Psoas muscle (tissue), 8 donors: Measurements from ENCODE around the gene WDR1. TPM values are rescaled to one million over a fixed set of nuclear protein-coding genes. Genes with fewer than 3 reads are reported as not detected.

ENCODE experiments used
- ATAC-seq, 4 donors: fragments of 200-7000 bp; cut with Tn5 transposase; one replicate each; pipeline ENCODE4 v1.9.1; 2020; ENCODE audit warnings: moderate library complexity in 3 of 4, mild to moderate bottlenecking in 2 of 4
- DNase-seq, 2 donors: peaks; one replicate each; pipeline ENCODE4 v3.0.0-alpha.2; 2020
- H3K27ac ChIP-seq: fragments of 200-600 bp; one replicate; pipeline ENCODE4 v1.8.0; 2022
- H3K27me3 ChIP-seq, 3 donors: fragments of 200-600 bp in 1 of 3; one replicate each; pipeline versions ENCODE4 v1.6.1 to v1.8.0; 2013 to 2022; ENCODE audit warnings: low read length in 2 of 3, mild to moderate bottlenecking in 2 of 3, moderate library complexity in 1 of 3; ENCODE audit not compliant: insufficient read depth in 3 of 3
- H3K36me3 ChIP-seq, 2 donors: fragments of 200-600 bp in 1 of 2; one replicate each; pipeline versions ENCODE4 v1.6.1 to v1.8.0; 2013 to 2022; ENCODE audit warnings: low read depth in 1 of 2, mild to moderate bottlenecking in 1 of 2, moderate library complexity in 1 of 2; ENCODE audit not compliant: insufficient read depth in 1 of 2
- H3K4me1 ChIP-seq: fragments of 200-600 bp; one replicate; pipeline ENCODE4 v1.8.0; 2022
- H3K4me3 ChIP-seq: fragments of 200-600 bp; one replicate; pipeline ENCODE4 v1.8.0; 2022; ENCODE audit warnings: mild to moderate bottlenecking
- H3K9me3 ChIP-seq: fragments of 200-600 bp; one replicate; pipeline ENCODE4 v1.8.0; 2022
- WGBS, 3 donors: extraction: QIAGEN DNeasy Blood & Tissue Kit; methylation state at CpG; one replicate each; pipeline versions ENCODE4 v1.1.6 to v1.1.7; 2013; 5-methylcytosine and 5-hydroxymethylcytosine counted together
- intact Hi-C, 2 donors: fragments of 100-400 bp; cut with DNase I; formaldehyde crosslinking; loops; one replicate each; pipeline versions ENCODE4 v1.11.0 to v1.14.2; 2022
- polyA plus RNA-seq, 3 donors: library from polyadenylated mRNA; stranded (reverse); fragments of 200-250 nt; gene quantifications; one replicate each; pipeline ENCODE4 v1.2.3, GENCODE V29; 2013
- total RNA-seq, 4 donors: library from RNA; stranded (reverse); fragmentation: NEBNext Ultra II Directional in 2 of 4; extraction: Animal tissue kit (Norgen Biotek cat#: 25700) in 2 of 4; gene quantifications; one replicate each; pipeline versions ENCODE4 v1.2.1 to v1.2.4, GENCODE V29; 2021 to 2023
- TF ChIP-seq, protein P1 (sequence below): fragments of 200-600 bp; IDR thresholded peaks from one replicate; pipeline ENCODE4 v1.8.0; 2022; ENCODE audit warnings: antibody characterized with exemption
- donor health status: healthy with polysubstance abuse.
- donor health status: DM: no; HTN: no; CAD: no; lungs with moderate emphysema.
- donor health status: Bipolar disorder and iron deficiency.
- donor health status: healthy.
- donor health status: DM: yes; HTN: yes; CAD: no.
- donor health status: DM: no; HTN: no; CAD: no.
- donor health status: DM: no; HTN: no; CAD: no.
- donor health status: DM: yes; HTN: yes; CAD: no.

The WDR1 gene
- total and polyA plus RNA-seq, 7 donors, result 55.6 to 273 (median 106) TPM

DNA sequence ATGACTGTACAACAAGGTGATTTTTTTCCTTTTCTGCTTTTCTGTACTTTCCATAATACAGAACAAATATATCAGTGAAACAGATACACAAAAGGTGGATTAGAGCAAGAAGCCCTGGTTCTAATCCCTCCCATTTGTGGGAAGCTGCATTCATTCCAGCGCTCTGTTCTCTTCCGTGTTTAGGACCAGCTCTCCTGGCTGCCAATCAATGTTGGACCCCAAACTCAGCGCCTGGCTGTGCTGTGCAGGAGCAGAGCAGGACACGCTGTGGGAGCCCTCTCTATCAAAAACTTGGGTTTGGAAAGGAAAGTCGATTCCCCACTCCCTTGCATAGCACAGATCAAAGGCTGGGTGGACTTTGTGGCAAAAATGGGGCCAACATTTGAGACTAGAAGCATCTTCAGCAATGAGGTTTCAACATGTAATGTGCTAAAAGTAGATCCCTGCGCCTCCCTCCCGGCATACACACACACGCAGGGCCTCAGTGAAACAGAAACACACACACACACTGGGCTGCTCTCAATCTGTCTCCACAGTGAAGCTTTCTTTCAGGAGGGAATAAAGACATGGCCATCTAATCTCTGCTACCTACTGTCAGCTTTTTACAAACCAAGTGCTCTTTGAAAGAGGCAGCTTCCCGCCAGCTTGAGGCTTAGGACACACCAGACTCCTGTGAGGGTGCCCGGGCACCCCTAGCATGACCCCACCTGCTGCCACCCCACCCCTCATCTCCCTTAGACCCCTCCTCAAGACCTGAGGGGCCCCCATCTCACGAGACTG, 12.2 kb downstream of the WDR1 start:
- H3K27ac ChIP-seq, result peak overlapping the region; percentile 99
- ATAC-seq (peak in 3 of 4 donors; percentile 22 to 47 (median 41)), DNase-seq (no peak)
- H3K27me3 ChIP-seq, result no peaks in the 10 kb centered on the region
- H3K4me3 ChIP-seq, result peak overlapping the region; percentile 41
- intact Hi-C loops, result no loop called here
- H3K4me1 ChIP-seq, result peaks cover 99% of the 10 kb centered on the region
- H3K9me3 ChIP-seq, result no peaks in the 10 kb centered on the region
- WGBS, 3 donors, result 49 to 56% (median 50%) methylated on average over 11 of the region's 11 CpGs
- TF ChIP-seq, protein P1, sequence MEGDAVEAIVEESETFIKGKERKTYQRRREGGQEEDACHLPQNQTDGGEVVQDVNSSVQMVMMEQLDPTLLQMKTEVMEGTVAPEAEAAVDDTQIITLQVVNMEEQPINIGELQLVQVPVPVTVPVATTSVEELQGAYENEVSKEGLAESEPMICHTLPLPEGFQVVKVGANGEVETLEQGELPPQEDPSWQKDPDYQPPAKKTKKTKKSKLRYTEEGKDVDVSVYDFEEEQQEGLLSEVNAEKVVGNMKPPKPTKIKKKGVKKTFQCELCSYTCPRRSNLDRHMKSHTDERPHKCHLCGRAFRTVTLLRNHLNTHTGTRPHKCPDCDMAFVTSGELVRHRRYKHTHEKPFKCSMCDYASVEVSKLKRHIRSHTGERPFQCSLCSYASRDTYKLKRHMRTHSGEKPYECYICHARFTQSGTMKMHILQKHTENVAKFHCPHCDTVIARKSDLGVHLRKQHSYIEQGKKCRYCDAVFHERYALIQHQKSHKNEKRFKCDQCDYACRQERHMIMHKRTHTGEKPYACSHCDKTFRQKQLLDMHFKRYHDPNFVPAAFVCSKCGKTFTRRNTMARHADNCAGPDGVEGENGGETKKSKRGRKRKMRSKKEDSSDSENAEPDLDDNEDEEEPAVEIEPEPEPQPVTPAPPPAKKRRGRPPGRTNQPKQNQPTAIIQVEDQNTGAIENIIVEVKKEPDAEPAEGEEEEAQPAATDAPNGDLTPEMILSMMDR, result no peak
- H3K36me3 ChIP-seq, result peaks cover 0 to 22% of the 10 kb centered on the region in 2 donors

GRCh38 chr4:10102474-10103332, 13.9 kb downstream of the WDR1 start:
- peak in 2 of 4 donors; percentile 2 to 13 for ATAC-seq
- WGBS, 3 donors, result 54 to 67% (median 60%) methylated on average over 13 of the region's 13 CpGs
- TF ChIP-seq, protein P1, result no peak
- no peak overlapping the region for H3K4me3 ChIP-seq
- intact Hi-C loops, result no loop called here
- H3K27me3 ChIP-seq, result no peaks in the 10 kb centered on the region
- no peak for DNase-seq
- peak overlapping the region; percentile 99 for H3K27ac ChIP-seq
- peaks cover 3 to 36% of the 10 kb centered on the region in 2 donors for H3K36me3 ChIP-seq
- H3K4me1 ChIP-seq, result peaks cover 98% of the 10 kb centered on the region
- no peaks in the 10 kb centered on the region for H3K9me3 ChIP-seq

- Histone ChIP-seq H3K27me3 (no peaks in the 10 kb centered on the region), H3K4me1 (peaks cover 98% of the 10 kb centered on the region), H3K36me3 (peaks cover 6 to 45% of the 10 kb centered on the region in 2 donors), H3K4me3 (no peak overlapping the region), H3K27ac (peak overlapping the region; percentile 99), H3K9me3 (no peaks in the 10 kb centered on the region)
- ATAC-seq (peak; percentile 65 to 75 (median 69)), DNase-seq (no peak)
- 28 to 47% (median 29%) methylated on average over 14 of the region's 14 CpGs for WGBS, 3 donors
- TF ChIP-seq, protein P1, result no peak
- intact Hi-C loops, result no loop called here
These were observed 14.7 kb downstream of the WDR1 start for GRCh38 chr4:10101671-10102473.

- Histone ChIP-seq H3K27ac (peak overlapping the region; percentile 99), H3K9me3 (no peaks in the 10 kb centered on the region), H3K4me3 (no peak overlapping the region), H3K36me3 (peaks cover 6 to 54% of the 10 kb centered on the region in 2 donors), H3K4me1 (peaks cover 97% of the 10 kb centered on the region), H3K27me3 (no peaks in the 10 kb centered on the region)
- WGBS, 3 donors, result 46 to 54% (median 47%) methylated on average over 12 of the region's 12 CpGs
- DNase-seq (no peak), ATAC-seq (peak in 3 of 4 donors; percentile 11 to 17 (median 16))
- intact Hi-C loops, result no loop called here
- TF ChIP-seq, protein P1, result no peak
These were observed 15.8 kb downstream of the WDR1 start for GRCh38 chr4:10100734-10101216.
